HuH-7.5 (cell line): ENCODE results near the gene TRIM62.

Experiments used
- DNase-seq: peaks from one replicate; pipeline ENCODE4 v3.0.0; 2011; ENCODE audit warnings: low spot score

The TRIM62 gene

DNA sequence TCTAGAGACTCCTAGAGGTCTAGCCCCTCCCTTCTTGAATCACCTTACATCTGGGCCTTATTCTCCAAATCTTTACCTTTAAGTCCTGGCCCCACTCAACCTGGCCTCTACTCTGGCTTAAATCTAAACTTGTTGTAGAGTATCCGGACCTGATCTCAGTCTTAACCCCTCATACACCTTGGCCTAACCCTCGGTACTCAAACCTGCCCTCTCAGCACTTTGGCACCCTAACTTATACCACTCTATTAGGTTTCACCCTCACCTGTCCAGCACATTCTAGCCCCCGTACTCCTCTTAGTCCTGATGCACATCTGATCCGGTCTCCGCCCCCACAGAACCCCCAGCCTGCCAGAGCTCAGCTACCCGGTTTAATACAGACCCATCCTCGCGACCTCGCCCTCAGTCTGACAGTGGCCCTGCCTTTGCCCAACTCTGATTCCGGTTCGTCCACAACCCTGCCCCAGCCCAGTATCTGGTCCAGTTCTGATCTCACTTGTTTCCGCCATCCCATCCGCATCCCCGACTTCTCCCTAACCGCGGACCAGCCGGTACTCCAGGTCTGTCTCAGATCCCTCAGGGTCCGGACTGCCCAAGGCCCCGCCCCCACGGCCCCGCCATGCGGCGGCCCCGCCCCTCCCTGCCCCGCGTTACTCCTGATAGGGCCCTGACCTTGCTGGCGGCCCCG, 1.5 kb downstream of the TRIM62 start:
- peak; percentile 89 for DNase-seq

DNA sequence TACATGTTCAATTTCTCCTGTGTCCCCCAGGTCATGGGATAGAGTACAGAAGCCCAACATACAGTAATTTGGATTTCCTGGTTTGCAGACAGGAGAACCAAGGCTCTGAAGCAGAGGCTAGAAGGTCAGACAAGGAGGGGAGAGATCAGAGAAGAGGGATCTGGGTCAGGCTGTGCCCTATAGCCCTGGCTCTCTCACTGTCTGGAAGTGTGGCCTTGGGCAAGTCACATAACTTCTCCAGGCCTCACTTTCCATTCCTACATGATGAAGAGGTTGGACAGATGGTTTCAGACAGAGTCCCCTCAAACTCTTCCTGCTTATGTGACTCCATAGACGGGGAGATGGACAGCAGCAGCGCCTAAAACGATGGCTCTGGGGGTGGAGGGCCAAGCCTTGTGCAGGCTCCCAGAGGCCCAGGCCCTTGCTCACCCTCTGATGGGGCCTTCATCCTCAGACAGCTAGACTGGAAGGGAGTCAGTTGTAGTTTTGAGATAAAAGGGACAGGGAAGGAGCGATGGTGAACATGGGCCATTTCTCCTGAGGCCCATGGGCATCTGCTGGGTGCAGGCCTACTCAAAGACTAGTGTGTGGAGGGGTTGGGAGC, 2.9 kb downstream of the TRIM62 start:
- no peak for DNase-seq

DNA sequence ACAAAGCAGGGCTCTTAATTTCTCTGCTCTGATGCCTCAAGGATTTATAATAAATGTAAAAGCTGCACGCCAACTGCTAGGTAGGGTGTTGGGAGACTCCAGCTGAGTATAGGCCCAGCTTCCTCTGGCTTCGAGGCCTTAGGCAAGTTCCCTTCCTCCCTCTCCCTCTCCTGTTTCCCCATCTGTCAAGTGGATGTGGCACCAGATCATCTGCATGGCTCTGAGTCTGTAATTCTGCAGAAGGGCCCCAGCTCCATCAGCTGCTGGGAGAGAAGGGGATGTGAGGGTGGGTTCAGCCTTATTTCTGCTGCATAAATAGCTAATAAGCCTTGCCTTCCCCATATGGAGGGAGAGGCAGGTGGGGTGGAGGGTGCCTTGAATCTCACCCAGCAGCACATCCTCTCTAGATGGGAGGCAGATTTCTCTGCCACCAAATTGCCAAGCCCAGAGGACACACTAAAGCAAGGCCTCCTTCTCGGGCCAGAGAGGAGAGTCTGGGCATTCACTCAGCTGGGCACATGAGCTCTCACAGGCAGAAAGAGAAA, 3.8 kb downstream of the TRIM62 start:
- DNase-seq = no peak

DNA sequence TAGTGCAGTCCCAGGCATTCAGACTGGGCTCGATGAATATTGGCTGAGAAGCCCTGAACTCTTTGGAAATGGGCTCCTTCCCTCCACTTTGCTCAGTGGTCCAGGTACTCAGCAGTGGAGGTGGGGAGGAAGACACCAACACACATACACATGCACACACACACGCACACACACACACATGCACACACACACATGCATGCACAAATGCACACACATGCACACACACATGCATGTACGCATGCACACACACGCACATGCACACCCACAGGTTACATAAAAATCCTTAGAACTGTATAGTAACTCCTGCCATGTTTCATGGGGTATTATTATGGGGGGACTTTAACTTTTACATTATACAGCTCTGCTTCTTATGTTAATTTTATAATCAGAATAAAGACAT, 5.0 kb downstream of the TRIM62 start:
- no peak for DNase-seq

DNA sequence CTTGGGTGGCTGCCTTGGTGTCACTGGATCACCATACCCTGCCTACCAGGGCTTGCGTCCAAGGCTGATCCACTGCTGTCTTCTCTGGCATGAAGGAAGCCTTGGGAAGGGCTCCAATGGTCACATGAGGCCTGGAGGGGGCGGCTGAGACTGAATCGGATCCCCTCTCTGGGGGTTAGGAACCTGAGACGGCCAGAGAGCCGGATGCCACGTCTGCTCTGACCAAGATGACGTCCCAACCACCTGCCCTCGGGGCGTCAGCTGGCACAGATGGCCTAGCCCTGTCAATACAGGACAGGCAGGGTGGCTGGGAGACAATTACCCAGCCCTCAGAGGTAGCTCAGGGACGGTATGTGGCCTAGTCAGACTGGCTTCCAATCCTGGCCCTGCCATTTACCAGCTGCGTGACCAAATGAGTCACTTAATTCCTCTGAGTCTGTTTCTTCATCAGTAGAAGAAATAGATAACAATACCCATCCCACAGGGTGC, 5.4 kb downstream of the TRIM62 start:
- DNase-seq = no peak

DNA sequence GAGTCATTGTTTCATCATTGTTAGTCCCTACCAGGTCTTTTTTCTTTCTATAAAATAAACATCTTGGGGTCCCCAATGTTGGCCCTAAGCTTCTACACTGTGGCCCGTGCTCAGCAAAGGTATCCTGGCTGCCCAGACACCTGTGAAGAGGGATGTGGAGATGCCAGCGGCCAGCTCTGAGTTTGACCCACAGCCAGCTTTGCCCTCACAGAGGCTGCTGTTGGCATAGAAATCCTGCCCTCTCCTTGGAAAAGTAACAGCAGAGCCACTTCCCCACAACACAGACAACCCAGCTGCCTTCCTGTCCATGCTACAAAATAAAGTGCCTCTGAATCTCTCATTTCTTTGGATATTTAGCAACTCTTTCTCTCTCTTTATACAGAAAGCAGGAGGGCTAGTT, 6.0 kb downstream of the TRIM62 start:
- no peak for DNase-seq

DNA sequence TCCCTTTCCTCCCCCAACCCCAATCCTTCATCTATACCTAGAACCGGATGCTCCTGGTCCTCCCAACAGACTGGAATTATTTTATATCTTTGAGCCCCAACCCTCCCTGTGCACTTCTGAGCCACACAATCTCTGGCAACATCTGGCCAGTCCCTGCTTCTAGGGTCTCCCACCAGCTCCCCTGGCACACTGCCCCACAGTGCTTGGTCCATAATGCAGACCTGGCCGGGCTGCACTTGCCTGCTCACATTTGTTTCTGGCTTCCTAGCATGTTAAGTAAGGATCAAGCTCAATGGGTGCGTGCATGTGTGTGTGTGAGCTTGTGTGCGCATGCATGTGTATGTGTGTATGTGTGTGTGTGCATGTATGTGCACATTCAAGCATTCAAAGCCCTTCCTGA, 8.8 kb downstream of the TRIM62 start:
- no peak for DNase-seq

DNA sequence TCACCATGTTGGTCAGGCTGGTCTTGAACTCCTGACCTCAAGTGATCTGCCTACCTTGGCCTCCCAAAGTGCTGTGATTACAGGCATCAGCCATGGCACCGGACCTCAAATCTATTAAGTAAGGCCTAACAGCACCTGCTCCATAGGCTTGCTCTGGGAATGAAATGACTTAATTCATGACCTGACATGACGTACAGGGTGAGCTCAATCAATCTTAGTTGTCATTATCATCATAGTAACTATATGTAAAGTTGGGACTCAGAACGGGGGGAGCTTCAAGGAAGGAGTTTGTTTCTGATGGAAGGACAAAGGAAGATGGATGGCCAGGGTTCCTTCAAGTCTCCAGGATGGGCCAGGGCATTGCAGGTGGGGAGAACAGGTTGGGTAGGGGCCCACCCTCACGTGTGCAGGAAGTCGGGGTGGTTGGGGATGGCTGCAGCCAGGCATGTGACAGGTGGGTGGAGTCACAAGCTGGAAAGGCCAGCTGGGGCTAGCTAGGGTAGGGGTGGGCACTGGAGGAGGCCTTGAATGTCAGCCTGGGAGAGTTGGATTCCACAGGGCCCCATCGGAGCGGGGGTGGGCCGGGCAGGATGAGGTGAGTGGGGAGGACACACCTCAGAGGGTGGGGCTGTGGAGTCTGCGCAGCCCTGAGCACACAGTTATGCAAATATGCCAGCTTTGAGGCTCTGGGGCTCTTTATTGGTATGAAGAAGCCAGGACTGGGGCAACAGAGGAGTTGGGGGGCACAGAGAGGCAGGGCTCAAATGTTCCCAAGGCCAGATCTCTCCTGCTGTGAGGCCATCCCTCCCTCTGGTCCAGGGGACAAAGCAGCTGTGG, 9.6 kb downstream of the TRIM62 start:
- DNase-seq = no peak

DNA sequence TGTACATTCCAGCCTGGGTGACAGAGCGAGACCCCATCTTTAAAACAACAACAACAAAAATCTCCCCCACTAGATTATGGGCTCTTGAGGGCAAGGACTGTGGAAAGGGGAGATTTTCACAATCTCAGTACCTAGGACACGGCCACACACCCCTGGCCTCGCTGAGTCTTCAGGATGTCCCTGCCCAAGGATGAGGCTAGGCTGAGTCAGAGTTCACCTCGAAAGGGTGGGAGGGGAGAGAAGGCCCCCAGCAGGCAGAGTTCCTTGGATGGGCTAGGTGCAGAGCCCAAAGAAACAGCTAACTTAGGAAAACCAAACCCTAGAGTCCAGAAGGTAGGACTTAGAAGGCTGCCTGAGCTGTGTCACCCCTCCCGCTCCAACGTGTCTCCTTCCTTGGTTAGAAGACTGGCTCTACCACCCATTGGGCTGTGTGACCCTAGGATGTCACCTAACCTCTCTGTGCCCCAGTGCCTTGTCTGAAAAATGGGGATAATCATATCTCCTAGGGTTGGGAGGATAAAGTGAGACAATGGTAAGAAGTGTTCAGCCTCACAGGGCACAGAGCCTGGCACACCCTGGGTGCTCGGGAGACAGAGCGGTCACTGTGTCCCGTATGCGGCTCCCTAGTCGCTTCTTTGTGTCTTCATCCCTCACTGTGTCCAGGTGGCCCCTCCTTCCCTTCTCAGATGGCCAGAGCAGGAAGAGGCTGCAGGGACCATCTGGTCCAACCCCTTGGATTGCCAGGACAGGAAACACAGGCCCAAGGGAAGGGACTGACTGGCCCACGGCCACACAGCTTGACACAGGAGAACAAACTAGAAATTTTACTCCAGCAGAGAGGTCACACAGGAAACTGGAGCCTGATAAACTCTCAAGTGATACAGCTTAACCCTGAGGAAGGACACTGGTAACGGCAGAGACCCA, 11.2 kb downstream of the TRIM62 start:
- no peak for DNase-seq

DNA sequence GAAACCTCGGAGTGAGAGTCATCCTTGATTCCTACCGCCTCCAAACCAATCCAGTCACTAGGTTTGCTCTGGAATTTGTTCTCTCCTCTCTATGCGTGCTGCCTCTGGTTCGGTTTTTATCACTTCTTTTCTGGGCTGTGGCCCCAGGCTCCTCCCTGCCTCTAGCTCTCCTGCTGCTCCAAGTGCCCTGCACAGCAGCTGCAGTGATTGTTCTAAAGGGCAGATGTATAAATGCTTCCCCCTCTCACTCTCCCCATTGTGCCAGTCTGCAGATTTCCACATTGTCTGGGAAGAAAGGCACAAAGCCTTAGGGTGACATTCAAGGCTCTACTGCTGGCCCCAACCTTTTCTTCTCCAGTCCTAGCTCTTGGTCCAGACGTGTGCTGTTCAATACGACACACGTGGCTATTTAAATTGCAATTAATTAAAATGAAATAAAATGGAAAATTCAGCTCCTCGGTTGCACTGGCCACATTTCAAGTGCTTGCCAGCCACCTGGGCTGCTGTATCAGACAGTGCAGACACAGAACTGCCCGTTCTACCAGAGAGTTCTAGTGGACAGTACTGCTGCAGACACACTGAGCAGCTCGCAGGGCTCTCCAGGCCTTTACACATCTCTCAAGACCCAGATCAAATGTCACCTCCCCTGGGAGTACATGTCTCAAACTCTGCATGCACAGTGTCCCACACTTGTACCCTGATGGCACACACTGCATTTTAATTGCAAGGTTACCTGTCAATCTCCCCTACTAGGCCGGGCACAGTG, 12.4 kb downstream of the TRIM62 start:
- DNase-seq = no peak

DNA sequence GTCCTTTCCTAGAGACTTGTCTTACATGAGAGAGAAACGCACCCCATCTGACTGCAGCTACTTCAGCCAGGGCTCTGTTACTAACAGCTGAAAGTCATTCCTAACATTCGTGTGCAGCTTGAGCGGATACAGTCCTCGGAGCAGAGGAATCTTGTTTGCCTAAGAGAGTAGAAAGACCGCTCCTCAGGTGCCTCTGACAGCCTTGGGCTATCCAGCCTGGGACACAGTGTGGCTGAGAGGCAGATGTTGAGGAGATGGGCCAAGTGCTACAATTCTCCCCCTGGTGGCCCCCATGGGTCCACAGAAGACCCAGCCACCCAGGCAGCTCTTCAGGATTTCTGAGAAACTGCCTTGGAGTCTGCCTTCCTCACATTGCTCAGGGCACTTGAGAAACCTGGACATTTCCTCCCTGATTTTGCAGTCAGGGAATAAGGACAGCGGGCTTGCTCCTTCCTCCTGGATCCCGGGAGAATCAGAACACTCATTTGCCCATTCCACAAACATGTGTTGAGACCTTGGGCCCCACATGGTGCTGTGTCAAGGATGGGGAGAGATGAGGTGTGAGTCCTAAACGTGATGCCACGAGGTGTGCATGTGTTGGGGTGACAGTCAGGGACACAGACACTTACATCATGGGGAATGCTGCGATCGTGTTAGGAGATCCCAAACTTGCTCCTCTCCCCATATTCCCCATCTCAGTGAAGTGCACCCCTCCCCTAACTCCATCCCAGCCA, 13.1 kb downstream of the TRIM62 start:
- DNase-seq = no peak

DNA sequence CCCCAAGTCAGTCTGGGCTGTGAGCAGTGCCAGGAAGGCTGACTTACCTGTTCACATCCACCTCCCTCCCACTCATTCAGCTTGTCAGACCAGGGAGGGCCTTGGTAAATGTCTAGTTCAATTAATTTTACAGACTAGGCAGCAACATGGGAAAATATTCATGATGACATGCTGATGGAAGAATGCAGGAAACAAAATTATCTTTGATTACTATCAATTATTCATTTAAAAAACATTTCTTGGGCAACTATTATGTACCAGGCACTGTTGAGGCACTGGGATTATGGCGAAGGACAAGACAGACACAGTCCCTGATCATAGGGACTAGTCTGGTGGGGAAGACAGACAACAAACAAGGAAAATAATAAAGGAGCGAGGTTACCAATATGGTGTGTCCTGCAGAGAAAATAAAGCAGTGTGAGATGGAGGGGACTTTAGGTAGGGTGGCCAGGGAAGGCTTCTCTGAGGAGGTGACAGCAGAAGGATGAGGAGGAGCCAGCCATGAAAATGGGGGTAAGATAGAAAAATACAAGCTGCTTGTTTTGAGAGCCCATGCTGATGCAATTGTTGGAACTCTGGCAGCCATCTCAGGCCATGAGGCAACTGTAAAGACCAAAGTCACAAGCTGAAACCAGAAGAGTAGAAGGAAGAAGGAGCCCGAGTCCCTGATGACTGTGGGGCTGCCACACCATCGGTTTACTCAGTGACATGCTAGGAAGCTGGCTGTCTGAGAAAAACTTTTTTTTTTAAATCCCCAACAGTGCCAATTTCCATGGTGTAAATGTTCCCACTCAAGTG, 14.0 kb downstream of the TRIM62 start:
- DNase-seq = no peak

DNA sequence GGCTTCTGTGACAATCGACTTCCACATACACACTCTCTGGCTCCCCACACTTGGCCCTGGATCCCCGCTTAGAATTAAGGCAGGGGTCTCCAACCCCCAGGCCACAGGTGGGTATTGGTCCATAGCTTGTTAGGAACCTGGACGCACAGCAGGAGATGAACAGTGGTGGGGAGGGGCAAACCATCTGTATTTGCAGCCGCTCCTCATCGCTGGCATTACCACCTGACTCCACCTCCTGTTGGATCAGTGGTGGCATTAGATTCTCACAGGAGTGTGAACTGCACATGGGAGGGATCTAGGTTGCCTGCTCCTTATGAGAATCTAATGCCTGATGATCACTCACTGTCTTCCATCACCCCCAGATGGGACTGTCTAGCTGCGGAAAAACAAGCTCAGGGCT, 16.0 kb downstream of the TRIM62 start:
- DNase-seq = no peak

DNA sequence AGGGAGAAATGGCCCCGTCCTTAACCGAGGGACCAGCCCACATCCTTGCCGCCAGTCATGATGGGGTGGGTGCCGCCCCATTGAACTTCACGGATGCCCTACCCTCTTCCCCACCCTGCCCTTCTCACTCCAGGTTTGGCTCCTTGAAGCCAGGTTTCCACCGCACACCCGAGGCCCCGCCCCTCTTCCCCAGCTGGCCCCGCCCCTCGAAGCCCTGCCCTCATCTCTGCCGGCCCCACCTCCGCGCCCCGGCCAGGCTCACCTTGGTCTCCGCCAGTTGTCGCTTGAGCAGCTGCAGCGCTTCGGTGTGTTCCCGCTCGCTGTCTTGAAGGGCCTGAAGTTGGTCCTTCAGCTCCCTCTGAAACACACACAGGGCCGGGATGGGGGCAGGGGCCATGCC, 16.6 kb downstream of the TRIM62 start:
- DNase-seq = no peak

DNA sequence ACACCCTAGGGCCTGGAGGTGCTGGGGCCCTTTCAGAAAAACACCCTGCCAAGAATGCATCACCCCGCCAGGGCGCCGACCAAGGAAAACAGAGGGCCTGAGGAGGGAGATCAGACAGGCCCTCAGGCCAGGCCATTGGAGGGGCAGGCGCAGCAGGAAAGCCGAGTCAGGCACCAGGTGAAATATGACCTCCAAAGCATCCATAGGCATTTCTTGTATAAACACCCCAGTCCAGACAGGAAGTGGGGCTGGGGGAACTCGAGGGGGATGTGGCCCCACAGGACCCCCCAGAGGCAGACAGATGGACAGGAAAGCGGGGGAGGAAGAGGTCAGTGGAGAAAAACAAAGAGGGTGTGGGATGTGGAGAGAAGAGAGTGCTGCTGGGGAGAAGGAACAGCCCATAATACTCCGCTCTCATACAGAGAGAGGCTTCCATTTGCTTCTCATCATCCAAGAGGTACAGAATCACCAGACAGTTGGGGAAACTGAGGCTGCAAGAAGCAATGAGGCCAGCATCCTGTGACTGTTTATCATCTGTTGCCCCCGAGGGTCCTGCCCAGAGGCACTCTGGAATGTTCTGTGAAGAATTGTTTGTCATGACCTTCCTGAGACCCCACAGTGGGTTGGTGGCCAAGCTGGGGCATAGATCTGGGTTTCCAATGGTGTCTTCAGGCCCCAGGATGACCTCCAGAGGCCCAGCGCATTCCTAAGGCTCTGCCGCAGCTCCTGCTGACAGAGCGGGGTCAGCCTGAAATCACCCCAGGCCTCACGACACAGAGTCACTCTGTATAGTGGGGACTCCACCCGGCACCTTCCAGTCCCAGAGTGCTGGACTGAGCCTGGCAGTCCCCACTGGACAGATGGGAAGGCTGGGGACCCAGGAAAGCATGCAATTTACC, 18.0 kb downstream of the TRIM62 start:
- no peak for DNase-seq

DNA sequence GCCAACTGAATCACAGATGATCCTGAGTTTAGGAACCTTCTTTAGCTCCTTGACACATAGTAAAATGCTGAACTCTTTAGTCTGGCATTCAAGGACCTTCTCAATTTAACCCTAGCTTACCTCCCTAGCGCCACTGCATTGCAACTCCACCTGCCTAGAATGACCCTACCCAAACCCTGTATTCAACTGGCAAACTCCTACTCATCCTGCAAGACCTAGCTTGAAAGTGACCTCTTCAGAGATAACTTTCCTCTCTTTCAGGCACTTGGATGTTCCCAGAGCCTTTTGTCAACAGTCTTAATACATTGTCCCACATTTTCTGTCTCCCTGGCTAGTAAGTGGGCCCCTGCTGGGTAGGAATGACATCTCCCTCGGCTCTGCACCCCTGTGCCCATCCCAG, 19.7 kb downstream of the TRIM62 start:
- DNase-seq = no peak

DNA sequence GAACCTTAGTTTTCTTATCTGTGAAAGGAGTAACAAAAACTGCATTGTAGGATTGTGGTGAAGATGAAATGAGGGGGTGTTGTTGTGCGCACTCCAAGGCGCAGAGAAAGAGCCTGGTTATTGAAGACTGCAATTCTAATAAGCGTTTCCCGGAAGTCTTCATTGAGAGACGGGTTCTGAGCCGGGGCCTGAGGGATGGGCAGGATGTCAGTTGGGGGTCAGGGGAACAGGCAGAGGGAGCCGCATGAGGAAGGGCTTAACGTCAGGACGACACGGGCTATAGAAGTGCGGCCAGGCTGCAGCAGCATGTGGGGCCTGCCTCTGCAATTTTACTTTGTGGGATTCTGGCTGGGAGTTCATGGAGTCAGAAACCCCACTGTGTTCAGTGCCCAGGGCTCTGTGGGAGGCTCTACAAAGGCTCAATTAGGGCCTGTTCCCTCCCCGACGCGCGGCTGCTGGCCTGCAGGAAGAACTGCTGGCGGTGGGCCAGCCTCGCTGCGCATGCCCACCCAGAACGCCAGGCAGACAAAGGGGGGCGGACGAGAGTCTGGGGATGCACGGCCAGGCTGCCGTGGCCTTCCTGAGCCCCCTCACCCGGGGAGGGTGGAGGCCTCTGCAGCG, 20.7 kb downstream of the TRIM62 start:
- no peak for DNase-seq

DNA sequence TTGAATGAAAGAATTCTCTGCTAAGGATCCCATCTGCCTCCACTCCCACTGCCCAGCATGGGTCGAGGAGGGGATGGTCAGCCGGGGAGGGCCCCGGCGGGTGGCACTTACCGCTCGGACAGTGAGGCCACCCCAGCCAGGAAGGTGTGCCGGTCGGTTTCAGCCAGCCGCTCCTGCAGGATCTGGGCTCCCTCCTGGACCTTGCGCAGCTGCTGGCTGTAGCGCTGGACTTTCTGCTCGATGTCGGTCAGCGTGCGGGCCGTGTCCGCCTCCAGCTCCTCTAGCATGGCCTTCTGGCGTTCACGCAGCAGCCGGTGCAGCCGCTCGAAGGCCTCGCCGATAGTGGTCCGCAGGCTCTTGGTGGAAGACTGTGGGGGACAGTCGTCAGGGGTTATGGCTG, 22.3 kb downstream of the TRIM62 start:
- no peak for DNase-seq
